ENCODE measurements around the gene PWWP2B.
A peak's percentile ranks its signal among the peaks of the same experiment; 100 is the strongest.

DNA sequence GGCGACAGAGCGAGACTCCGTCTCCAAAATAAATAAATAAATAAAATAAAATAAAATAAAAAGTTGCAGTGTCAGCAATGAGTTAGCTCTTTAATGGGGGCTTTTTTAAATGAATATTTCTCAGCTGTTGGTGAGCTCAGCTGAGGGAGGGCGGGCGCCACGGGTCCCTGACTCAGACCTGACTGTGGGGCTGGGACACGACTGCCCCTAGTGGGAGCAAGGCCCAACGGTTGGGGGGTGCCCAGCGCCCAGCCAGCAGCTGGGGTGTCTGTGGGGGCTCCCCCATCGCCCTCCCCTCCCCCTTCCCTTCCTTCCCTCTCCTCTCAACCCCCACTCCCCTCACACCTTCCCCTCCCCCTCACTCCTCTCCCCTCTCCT is 46.6 kb downstream of the PWWP2B start:
- TF ChIP-seq ETV5 (CRISPR knock-in tag; IDR thresholded peaks at IDR 0.05; ENCODE audit: borderline replicate concordance): no peak
- TF ChIP-seq SIN3A (IDR thresholded peaks at IDR 0.05; ENCODE audit: borderline replicate concordance, low read depth, low read length): no peak
- TF ChIP-seq CHD2 (IDR thresholded peaks at IDR 0.05; ENCODE audit: low read depth, low read length): no peak
- TF ChIP-seq, protein P1, sequence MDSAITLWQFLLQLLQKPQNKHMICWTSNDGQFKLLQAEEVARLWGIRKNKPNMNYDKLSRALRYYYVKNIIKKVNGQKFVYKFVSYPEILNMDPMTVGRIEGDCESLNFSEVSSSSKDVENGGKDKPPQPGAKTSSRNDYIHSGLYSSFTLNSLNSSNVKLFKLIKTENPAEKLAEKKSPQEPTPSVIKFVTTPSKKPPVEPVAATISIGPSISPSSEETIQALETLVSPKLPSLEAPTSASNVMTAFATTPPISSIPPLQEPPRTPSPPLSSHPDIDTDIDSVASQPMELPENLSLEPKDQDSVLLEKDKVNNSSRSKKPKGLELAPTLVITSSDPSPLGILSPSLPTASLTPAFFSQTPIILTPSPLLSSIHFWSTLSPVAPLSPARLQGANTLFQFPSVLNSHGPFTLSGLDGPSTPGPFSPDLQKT (CRISPR knock-in tag; IDR thresholded peaks at IDR 0.05; ENCODE audit: borderline replicate concordance): no peak
- TF ChIP-seq HNF4G (IDR thresholded peaks at IDR 0.05; ENCODE audit: borderline replicate concordance, low read depth, low read length): no peak
- no peak for TF ChIP-seq HNF4G (CRISPR knock-in tag; IDR thresholded peaks at IDR 0.05; ENCODE audit: borderline replicate concordance, low read depth)
- TF ChIP-seq, protein P2, sequence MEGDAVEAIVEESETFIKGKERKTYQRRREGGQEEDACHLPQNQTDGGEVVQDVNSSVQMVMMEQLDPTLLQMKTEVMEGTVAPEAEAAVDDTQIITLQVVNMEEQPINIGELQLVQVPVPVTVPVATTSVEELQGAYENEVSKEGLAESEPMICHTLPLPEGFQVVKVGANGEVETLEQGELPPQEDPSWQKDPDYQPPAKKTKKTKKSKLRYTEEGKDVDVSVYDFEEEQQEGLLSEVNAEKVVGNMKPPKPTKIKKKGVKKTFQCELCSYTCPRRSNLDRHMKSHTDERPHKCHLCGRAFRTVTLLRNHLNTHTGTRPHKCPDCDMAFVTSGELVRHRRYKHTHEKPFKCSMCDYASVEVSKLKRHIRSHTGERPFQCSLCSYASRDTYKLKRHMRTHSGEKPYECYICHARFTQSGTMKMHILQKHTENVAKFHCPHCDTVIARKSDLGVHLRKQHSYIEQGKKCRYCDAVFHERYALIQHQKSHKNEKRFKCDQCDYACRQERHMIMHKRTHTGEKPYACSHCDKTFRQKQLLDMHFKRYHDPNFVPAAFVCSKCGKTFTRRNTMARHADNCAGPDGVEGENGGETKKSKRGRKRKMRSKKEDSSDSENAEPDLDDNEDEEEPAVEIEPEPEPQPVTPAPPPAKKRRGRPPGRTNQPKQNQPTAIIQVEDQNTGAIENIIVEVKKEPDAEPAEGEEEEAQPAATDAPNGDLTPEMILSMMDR (CRISPR knock-in tag; IDR thresholded peaks at IDR 0.05): peak; percentile 64
- no peak for TF ChIP-seq MYNN (CRISPR knock-in tag; IDR thresholded peaks at IDR 0.05; ENCODE audit: low read depth)
- TF ChIP-seq ZNF605 (CRISPR knock-in tag; IDR thresholded peaks at IDR 0.05): no peak
- TF ChIP-seq, protein P3, sequence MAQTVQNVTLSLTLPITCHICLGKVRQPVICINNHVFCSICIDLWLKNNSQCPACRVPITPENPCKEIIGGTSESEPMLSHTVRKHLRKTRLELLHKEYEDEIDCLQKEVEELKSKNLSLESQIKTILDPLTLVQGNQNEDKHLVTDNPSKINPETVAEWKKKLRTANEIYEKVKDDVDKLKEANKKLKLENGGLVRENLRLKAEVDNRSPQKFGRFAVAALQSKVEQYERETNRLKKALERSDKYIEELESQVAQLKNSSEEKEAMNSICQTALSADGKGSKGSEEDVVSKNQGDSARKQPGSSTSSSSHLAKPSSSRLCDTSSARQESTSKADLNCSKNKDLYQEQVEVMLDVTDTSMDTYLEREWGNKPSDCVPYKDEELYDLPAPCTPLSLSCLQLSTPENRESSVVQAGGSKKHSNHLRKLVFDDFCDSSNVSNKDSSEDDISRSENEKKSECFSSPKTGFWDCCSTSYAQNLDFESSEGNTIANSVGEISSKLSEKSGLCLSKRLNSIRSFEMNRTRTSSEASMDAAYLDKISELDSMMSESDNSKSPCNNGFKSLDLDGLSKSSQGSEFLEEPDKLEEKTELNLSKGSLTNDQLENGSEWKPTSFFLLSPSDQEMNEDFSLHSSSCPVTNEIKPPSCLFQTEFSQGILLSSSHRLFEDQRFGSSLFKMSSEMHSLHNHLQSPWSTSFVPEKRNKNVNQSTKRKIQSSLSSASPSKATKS (CRISPR knock-in tag; IDR thresholded peaks at IDR 0.05): no peak
- no peak for TF ChIP-seq NFIC (IDR thresholded peaks at IDR 0.05; ENCODE audit: low read length)
- TF ChIP-seq ZNF460 (CRISPR knock-in tag; IDR thresholded peaks at IDR 0.05; ENCODE audit: borderline replicate concordance): no peak
